HepG2 (cell line): ENCODE results near the gene ZFAND3. TPM values are rescaled to one million over a fixed set of nuclear protein-coding genes. Genes with fewer than 3 reads are reported as not detected.

Experiments used
- ATAC-seq: fragments of 200-7000 bp; cut with Tn5 transposase; 3 replicates; pipeline ENCODE4 v1.9.1; 2020; ENCODE audit warnings: mild to moderate bottlenecking, moderate library complexity
- BruUV-seq: library from RNA; stranded (reverse); fragments of 400-500 nt; replicated peaks from 2 replicates; lab custom pipeline; 2021; lab: Mats Ljungman, UMichigan
- CTCF ChIA-PET: fragments of 300-600 bp; formaldehyde crosslinking; extraction: SDS; loops from one replicate; lab custom pipeline; 2021; ENCODE audit warnings: low total read pairs, inconsistent platforms, low intra/inter-chr PET ratio; lab: Yijun Ruan, JAX
- POLR2A ChIA-PET: fragments of 350-600 bp; sonication (Branson Sonifier 250); formaldehyde crosslinking; loops from one replicate; lab custom pipeline; 2020; ENCODE audit warnings: antibody characterized with exemption, inconsistent platforms; lab: Yijun Ruan, JAX
- DNase-seq: peaks from one replicate; pipeline ENCODE4 v3.0.0-alpha.2; 2015; ENCODE audit warnings: low spot score
- FAIRE-seq: peaks from 3 replicates; lab custom pipeline; 2011; peaks lifted over from hg19 to GRCh38; lab: Jason Lieb, UNC
- H2AFZ ChIP-seq: one replicate; pipeline ENCODE4 v1.6.1; 2011; ENCODE audit warnings: low read length, inconsistent platforms
- H3K27ac ChIP-seq: fragments of 300-600 bp; 3 replicates; pipeline ENCODE4 v1.8.0; 2011; ENCODE audit warnings: mixed run types, mild to moderate bottlenecking, mixed read lengths, low read length, inconsistent platforms; ENCODE audit not compliant: insufficient read depth; ENCODE audit errors: extremely low read length
- H3K27me3 ChIP-seq, 2 experiments: fragments of 200-600 bp in 1 of 2; 2 replicates in 1 of 2; 3 replicates in 1 of 2; pipeline versions ENCODE4 v1.6.0 to v1.8.0; 2011; ENCODE audit warnings: low read length in 2 of 2, mild to moderate bottlenecking in 2 of 2, moderate library complexity in 2 of 2, inconsistent platforms in 1 of 2; ENCODE audit not compliant: insufficient read depth in 2 of 2, control insufficient read depth in 1 of 2
- H3K36me3 ChIP-seq, 2 experiments: fragments of 200-600 bp in 1 of 2; replicated peaks in 1 of 2; 2 replicates in 1 of 2; 3 replicates in 1 of 2; pipeline versions ENCODE4 v1.5.1 to v1.8.0; 2011; ENCODE audit warnings: low read length in 2 of 2, inconsistent platforms in 1 of 2; ENCODE audit not compliant: insufficient read depth in 2 of 2, control insufficient read depth in 1 of 2
- H3K4me1 ChIP-seq: 2 replicates; pipeline ENCODE4 v1.5.1; 2012; ENCODE audit warnings: low read length, inconsistent platforms; ENCODE audit not compliant: insufficient read depth
- H3K4me2 ChIP-seq: 2 replicates; pipeline ENCODE4 v1.6.0; 2011; ENCODE audit warnings: low read depth, low read length, inconsistent platforms
- H3K4me3 ChIP-seq, 3 experiments: fragments of 200-600 bp in 1 of 3; sonication (generic), shearing (Covaris generic) in 1 of 3; replicated peaks in 1 of 3; 2 replicates each; pipeline ENCODE4 v1.5.1; 2011 to 2016; ENCODE audit warnings: low read length in 3 of 3, inconsistent platforms in 2 of 3, low read depth in 2 of 3, mild to moderate bottlenecking in 2 of 3, control low read depth in 1 of 3, mixed read lengths in 1 of 3; ENCODE audit not compliant: insufficient read depth in 1 of 3
- H3K79me2 ChIP-seq: one replicate; pipeline ENCODE4 v1.6.1; 2011; ENCODE audit warnings: low read length, inconsistent platforms; ENCODE audit not compliant: insufficient read depth
- H3K9ac ChIP-seq: 2 replicates; pipeline ENCODE4 v1.6.0; 2011; ENCODE audit warnings: mild to moderate bottlenecking, low read depth, low read length, inconsistent platforms; ENCODE audit not compliant: insufficient read depth
- H3K9me3 ChIP-seq: 2 replicates; pipeline ENCODE4 v1.5.1; 2012; ENCODE audit warnings: mild to moderate bottlenecking, low read length
- H4K20me1 ChIP-seq: 2 replicates; pipeline ENCODE4 v1.6.0; 2011; ENCODE audit warnings: inconsistent platforms, mild to moderate bottlenecking, low read length, moderate library complexity; ENCODE audit not compliant: insufficient read depth
- DNMT1 ChIP-seq: sonication (generic); formaldehyde crosslinking; IDR thresholded peaks from 2 replicates; pipeline ENCODE4 v1.5.1; 2020; ENCODE audit warnings: mild to moderate bottlenecking, missing genetic modification reagents
- HOXA3 ChIP-seq: sonication (generic); formaldehyde crosslinking; IDR thresholded peaks from 2 replicates; pipeline ENCODE4 v1.5.0; 2020; ENCODE audit warnings: missing genetic modification reagents
- HOXA9 ChIP-seq: sonication (generic); formaldehyde crosslinking; IDR thresholded peaks from 2 replicates; pipeline ENCODE4 v1.8.1; 2022; ENCODE audit warnings: missing genetic modification reagents, mild to moderate bottlenecking, moderate library complexity, borderline replicate concordance
- NFKB2 ChIP-seq: sonication (generic); formaldehyde crosslinking; IDR thresholded peaks from 2 replicates; pipeline ENCODE4 v1.4.0; 2020; ENCODE audit warnings: missing genetic modification reagents, borderline replicate concordance
- NFKBIZ ChIP-seq: IDR thresholded peaks from 2 replicates; pipeline ENCODE4 v1.6.1; 2018; ENCODE audit warnings: missing genetic modification reagents, missing compliant biosample characterization
- PAF1 ChIP-seq: IDR thresholded peaks from 2 replicates; pipeline ENCODE4 v1.6.1; 2016; ENCODE audit warnings: missing genetic modification reagents, missing compliant biosample characterization
- ZNF577 ChIP-seq: sonication (generic); formaldehyde crosslinking; IDR thresholded peaks from 2 replicates; pipeline ENCODE4 v1.4.0; 2020; ENCODE audit warnings: mild to moderate bottlenecking, low read depth, missing genetic modification reagents, borderline replicate concordance
- in situ Hi-C: cut with HindIII; loops from 2 replicates; pipeline ENCODE4 v1.10.0; 2017; ENCODE audit warnings: low pct_unique_long_range_greater_than_20kb; ENCODE audit not compliant: extremely low pct_ligation_motif_present
- intact Hi-C: fragments of 100-400 bp; cut with micrococcal nuclease; formaldehyde crosslinking; loops from one replicate; pipeline ENCODE4 v1.10.0; 2022; ENCODE audit not compliant: unreplicated experiment
- polyA plus RNA-seq, 8 experiments: library from polyadenylated mRNA; depleted of rRNA in 3 of 8; stranded (reverse) in 7 of 8; unstranded in 1 of 8; fragments of >200 nt; fragmentation: Illumina TruSeq in 4 of 8; extraction: Trizol in 4 of 8; gene quantifications; 2 replicates each; pipeline versions ENCODE4 v1.2.1 to v1.2.3, GENCODE V29; 2011 to 2016; ENCODE audit warnings: low read depth in 4 of 8, missing spikeins in 1 of 8, mixed read lengths in 1 of 8; ENCODE audit not compliant: insufficient read depth in 1 of 8
- total RNA-seq, 5 experiments: library from RNA; depleted of rRNA; stranded (reverse); fragments of >200 nt; fragmentation: Illumina TruSeq; extraction: Trizol; gene quantifications; 2 replicates each; pipeline ENCODE4 v1.2.3, GENCODE V29; 2016; ENCODE audit warnings: low read depth in 1 of 5
- TF ChIP-seq, protein P1 (sequence below): sonication (generic); formaldehyde crosslinking; IDR thresholded peaks from 2 replicates; pipeline ENCODE4 v1.5.1; 2020; ENCODE audit warnings: mild to moderate bottlenecking, missing genetic modification reagents
- TF ChIP-seq, protein P2 (sequence below): sonication (generic); formaldehyde crosslinking; IDR thresholded peaks from 2 replicates; pipeline ENCODE4 v1.4.0; 2020; ENCODE audit warnings: mild to moderate bottlenecking, low read depth, missing genetic modification reagents
- TF ChIP-seq, protein P3 (sequence below): IDR thresholded peaks from 2 replicates; pipeline ENCODE4 v1.6.1; 2016; ENCODE audit warnings: low read depth, control low read depth
- TF ChIP-seq, protein P4 (sequence below): sonication (generic); formaldehyde crosslinking; conservative IDR thresholded peaks from 2 replicates; pipeline ENCODE4 v1.8.1; 2023; ENCODE audit warnings: missing genetic modification reagents

The ZFAND3 gene
- total and polyA plus RNA-seq, 2 of the 13 experiments (the other 11 are each of a cell fraction or from before 2014, with no cell fraction given): 16.4 to 17.1 TPM

DNA sequence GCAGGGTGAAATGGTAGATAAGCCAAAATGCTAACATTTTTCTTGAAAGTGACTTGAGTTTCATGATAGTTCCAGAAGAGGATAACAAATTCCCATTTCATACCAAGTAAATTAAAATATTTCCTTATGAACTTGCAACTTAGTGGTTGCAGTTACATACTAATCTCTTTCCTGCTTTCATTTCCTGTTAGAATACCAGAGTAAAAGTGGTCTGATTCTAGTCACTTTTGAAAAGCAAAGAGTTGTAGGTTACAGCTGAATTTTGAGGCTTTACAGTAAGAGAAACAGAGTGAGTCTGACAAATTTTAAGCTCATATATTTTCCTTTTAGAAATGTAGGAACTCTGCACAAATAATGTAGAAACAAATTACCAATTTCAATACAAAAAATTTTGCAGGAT, 117.4 kb downstream of the ZFAND3 start:
- CTCF ChIA-PET: no interaction called here
- H3K9me3 ChIP-seq: no peaks in the 10 kb centered on the region
- no peak overlapping the region for H3K4me2 ChIP-seq
- no TSS peak for BruUV-seq
- TF ChIP-seq NFKB2 (CRISPR knock-in tag) (no peak), NFKBIZ (CRISPR knock-in tag) (no peak), PAF1 (no peak), HOXA3 (no peak), DNMT1 (CRISPR knock-in tag) (no peak), HOXA9 (CRISPR knock-in tag) (no peak), ZNF577 (no peak)
- TF ChIP-seq, protein P1, sequence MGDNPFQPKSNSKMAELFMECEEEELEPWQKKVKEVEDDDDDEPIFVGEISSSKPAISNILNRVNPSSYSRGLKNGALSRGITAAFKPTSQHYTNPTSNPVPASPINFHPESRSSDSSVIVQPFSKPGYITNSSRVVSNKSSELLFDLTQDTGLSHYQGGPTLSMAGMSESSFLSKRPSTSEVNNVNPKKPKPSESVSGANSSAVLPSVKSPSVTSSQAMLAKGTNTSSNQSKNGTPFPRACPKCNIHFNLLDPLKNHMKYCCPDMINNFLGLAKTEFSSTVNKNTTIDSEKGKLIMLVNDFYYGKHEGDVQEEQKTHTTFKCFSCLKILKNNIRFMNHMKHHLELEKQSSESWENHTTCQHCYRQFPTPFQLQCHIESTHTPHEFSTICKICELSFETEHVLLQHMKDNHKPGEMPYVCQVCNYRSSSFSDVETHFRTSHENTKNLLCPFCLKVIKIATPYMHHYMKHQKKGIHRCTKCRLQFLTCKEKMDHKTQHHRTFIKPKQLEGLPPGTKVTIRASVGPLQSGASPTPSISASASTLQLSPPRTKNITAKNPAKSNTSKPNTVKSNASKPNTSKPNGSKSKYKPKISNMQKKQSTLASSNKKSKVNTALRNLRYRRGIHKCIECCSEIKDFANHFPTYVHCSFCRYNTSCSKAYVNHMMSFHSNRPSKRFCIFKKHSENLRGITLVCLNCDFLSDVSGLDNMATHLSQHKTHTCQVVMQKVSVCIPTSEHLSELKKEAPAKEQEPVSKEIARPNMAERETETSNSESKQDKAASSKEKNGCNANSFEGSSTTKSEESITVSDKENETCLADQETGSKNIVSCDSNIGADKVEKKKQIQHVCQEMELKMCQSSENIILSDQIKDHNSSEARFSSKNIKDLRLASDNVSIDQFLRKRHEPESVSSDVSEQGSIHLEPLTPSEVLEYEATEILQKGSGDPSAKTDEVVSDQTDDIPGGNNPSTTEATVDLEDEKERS (CRISPR knock-in tag): no peak
- TF ChIP-seq, protein P2, sequence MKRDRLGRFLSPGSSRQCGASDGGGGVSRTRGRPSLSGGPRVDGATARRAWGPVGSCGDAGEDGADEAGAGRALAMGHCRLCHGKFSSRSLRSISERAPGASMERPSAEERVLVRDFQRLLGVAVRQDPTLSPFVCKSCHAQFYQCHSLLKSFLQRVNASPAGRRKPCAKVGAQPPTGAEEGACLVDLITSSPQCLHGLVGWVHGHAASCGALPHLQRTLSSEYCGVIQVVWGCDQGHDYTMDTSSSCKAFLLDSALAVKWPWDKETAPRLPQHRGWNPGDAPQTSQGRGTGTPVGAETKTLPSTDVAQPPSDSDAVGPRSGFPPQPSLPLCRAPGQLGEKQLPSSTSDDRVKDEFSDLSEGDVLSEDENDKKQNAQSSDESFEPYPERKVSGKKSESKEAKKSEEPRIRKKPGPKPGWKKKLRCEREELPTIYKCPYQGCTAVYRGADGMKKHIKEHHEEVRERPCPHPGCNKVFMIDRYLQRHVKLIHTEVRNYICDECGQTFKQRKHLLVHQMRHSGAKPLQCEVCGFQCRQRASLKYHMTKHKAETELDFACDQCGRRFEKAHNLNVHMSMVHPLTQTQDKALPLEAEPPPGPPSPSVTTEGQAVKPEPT (CRISPR knock-in tag): no peak
- TF ChIP-seq, protein P3, sequence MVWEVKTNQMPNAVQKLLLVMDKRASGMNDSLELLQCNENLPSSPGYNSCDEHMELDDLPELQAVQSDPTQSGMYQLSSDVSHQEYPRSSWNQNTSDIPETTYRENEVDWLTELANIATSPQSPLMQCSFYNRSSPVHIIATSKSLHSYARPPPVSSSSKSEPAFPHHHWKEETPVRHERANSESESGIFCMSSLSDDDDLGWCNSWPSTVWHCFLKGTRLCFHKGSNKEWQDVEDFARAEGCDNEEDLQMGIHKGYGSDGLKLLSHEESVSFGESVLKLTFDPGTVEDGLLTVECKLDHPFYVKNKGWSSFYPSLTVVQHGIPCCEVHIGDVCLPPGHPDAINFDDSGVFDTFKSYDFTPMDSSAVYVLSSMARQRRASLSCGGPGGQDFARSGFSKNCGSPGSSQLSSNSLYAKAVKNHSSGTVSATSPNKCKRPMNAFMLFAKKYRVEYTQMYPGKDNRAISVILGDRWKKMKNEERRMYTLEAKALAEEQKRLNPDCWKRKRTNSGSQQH (CRISPR knock-in tag): no peak
- TF ChIP-seq, protein P4, sequence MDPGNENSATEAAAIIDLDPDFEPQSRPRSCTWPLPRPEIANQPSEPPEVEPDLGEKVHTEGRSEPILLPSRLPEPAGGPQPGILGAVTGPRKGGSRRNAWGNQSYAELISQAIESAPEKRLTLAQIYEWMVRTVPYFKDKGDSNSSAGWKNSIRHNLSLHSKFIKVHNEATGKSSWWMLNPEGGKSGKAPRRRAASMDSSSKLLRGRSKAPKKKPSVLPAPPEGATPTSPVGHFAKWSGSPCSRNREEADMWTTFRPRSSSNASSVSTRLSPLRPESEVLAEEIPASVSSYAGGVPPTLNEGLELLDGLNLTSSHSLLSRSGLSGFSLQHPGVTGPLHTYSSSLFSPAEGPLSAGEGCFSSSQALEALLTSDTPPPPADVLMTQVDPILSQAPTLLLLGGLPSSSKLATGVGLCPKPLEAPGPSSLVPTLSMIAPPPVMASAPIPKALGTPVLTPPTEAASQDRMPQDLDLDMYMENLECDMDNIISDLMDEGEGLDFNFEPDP (CRISPR knock-in tag): no peak
- no peaks in the 10 kb centered on the region; a peak in 1 of 5 replicates for H3K36me3 ChIP-seq
- H3K4me3 ChIP-seq: no peak overlapping the region
- no peaks in the 10 kb centered on the region for H4K20me1 ChIP-seq
- no peak for ATAC-seq
- no peak overlapping the region for H3K9ac ChIP-seq
- H3K4me1 ChIP-seq: peaks cover 20% of the 10 kb centered on the region
- FAIRE-seq: no peak
- POLR2A ChIA-PET: no interaction called here
- DNase-seq: no peak
- in situ Hi-C loops: no loop called here
- peaks cover 18% of the 10 kb centered on the region for H3K79me2 ChIP-seq
- H2AFZ ChIP-seq: no peak overlapping the region
- no peak overlapping the region for H3K27ac ChIP-seq
- intact Hi-C loops: no loop called here
- H3K27me3 ChIP-seq: no peaks in the 10 kb centered on the region
